ENCODE results near the gene B4GALNT1.

DNA sequence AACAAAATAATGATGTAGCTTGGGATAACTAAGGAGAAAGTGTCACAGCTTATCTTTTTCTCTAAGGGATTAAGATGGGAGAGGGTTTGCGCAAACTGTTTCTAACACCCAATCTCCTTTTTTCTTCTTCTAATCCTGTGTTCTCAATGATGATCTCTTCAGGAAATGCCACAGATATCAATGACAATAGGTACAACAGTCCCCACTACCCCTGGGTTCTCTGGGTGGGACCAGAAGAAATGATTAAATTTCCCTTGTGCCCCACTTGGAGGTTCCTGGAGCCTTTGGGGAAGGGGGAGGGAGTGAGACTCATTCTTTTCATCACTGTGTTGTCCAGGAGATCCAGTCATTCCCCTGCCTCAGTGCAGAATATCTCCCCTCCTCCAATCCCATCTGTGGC, 50.6 kb downstream of the B4GALNT1 start:
- TF ChIP-seq, protein P1, sequence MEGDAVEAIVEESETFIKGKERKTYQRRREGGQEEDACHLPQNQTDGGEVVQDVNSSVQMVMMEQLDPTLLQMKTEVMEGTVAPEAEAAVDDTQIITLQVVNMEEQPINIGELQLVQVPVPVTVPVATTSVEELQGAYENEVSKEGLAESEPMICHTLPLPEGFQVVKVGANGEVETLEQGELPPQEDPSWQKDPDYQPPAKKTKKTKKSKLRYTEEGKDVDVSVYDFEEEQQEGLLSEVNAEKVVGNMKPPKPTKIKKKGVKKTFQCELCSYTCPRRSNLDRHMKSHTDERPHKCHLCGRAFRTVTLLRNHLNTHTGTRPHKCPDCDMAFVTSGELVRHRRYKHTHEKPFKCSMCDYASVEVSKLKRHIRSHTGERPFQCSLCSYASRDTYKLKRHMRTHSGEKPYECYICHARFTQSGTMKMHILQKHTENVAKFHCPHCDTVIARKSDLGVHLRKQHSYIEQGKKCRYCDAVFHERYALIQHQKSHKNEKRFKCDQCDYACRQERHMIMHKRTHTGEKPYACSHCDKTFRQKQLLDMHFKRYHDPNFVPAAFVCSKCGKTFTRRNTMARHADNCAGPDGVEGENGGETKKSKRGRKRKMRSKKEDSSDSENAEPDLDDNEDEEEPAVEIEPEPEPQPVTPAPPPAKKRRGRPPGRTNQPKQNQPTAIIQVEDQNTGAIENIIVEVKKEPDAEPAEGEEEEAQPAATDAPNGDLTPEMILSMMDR (IDR thresholded peaks at IDR 0.05): no peak
- TF ChIP-seq POLR2A (IDR thresholded peaks at IDR 0.05): no peak

Measured in esophagus squamous epithelium (tissue), 4 donors.